GM12878 (cell line): ENCODE results near the gene LHFPL2. TPM values are rescaled to one million over a fixed set of nuclear protein-coding genes. Genes with fewer than 3 reads are reported as not detected.
A peak's percentile ranks its signal among the peaks of the same experiment; 100 is the strongest.

Experiments used
- DPF2 ChIP-seq: fragments of 450-650 bp; IDR thresholded peaks from 2 replicates; pipeline ENCODE4 v1.6.1; 2017; ENCODE audit warnings: mild to moderate bottlenecking
- EP300 ChIP-seq, 2 experiments: fragments of 150-350 bp in 1 of 2; IDR thresholded peaks; 2 replicates each; pipeline ENCODE4 v1.6.1; 2011 to 2012; ENCODE audit warnings: low read depth in 2 of 2, low read length in 2 of 2, borderline replicate concordance in 1 of 2, improper control_type of control experiment in 1 of 2, inconsistent platforms in 1 of 2; ENCODE audit not compliant: control insufficient read depth in 1 of 2
- ETV6 ChIP-seq, 2 experiments: fragments of 450-650 bp in 1 of 2; IDR thresholded peaks in 1 of 2; conservative IDR thresholded peaks in 1 of 2; 2 replicates each; pipeline ENCODE4 v1.6.1; 2014; ENCODE audit warnings: antibody characterized with exemption in 1 of 2, borderline replicate concordance in 1 of 2, low read depth in 1 of 2, mild to moderate bottlenecking in 1 of 2, moderate library complexity in 1 of 2
- FOXM1 ChIP-seq: IDR thresholded peaks from 2 replicates; pipeline ENCODE4 v1.6.1; 2012; ENCODE audit warnings: low read depth, mild to moderate bottlenecking, inconsistent platforms, low read length, moderate library complexity
- MEF2A ChIP-seq: IDR thresholded peaks from 2 replicates; pipeline ENCODE4 v1.6.1; 2011; ENCODE audit warnings: low read depth, mild to moderate bottlenecking, low read length, moderate library complexity; ENCODE audit not compliant: insufficient read depth
- MYB ChIP-seq: fragments of 150-350 bp; IDR thresholded peaks from 2 replicates; pipeline ENCODE4 v1.6.1; 2014; ENCODE audit warnings: mild to moderate bottlenecking, low read depth, low read length, borderline replicate concordance
- NFIC ChIP-seq: IDR thresholded peaks from 2 replicates; pipeline ENCODE4 v1.6.1; 2012; ENCODE audit warnings: low read depth, mild to moderate bottlenecking, inconsistent platforms, low read length, moderate library complexity
- PAX5 ChIP-seq: IDR thresholded peaks from 2 replicates; pipeline ENCODE4 v1.6.1; 2011; ENCODE audit warnings: low read depth, low read length, borderline replicate concordance
- RCOR1 ChIP-seq: conservative IDR thresholded peaks from 2 replicates; pipeline ENCODE4 v1.6.1; 2012; ENCODE audit warnings: low read depth, low read length, improper control_type of control experiment
- RUNX3 ChIP-seq: IDR thresholded peaks from 2 replicates; pipeline ENCODE4 v1.6.1; 2012; ENCODE audit warnings: low read length, inconsistent platforms
- SIN3A ChIP-seq: IDR thresholded peaks from 2 replicates; pipeline ENCODE4 v1.6.1; 2012; ENCODE audit warnings: low read depth, low read length, improper control_type of control experiment
- SMC3 ChIP-seq: IDR thresholded peaks from 2 replicates; pipeline ENCODE4 v1.6.1; 2011; ENCODE audit warnings: low read length, improper control_type of control experiment, borderline replicate concordance
- STAT3 ChIP-seq: IDR thresholded peaks from 2 replicates; pipeline ENCODE4 v1.6.1; 2011; ENCODE audit warnings: low read depth, low read length, improper control_type of control experiment
- TBL1XR1 ChIP-seq: IDR thresholded peaks from 2 replicates; pipeline ENCODE4 v1.6.1; 2012; ENCODE audit warnings: low read depth, low read length, improper control_type of control experiment
- WRNIP1 ChIP-seq: IDR thresholded peaks from 2 replicates; pipeline ENCODE4 v1.6.1; 2011; ENCODE audit warnings: low read depth, low read length, improper control_type of control experiment, borderline replicate concordance
- polyA plus RNA-seq, 11 experiments: library from polyadenylated mRNA; depleted of rRNA in 4 of 11; unstranded in 6 of 11; stranded (reverse) in 5 of 11; fragments of >200 nt; fragmentation: Nextera tagmentation in 4 of 11; fragmentation: Illumina TruSeq in 1 of 11; extraction: Ambion mirVana in 4 of 11; extraction: Trizol in 1 of 11; gene quantifications; 1 replicate in 1 of 11; 2 replicates in 10 of 11; pipeline versions ENCODE4 v1.2.1 to v1.2.3, GENCODE V29; 2011 to 2016; ENCODE audit warnings: inconsistent platforms in 2 of 11, missing spikeins in 2 of 11, low read depth in 1 of 11
- total RNA-seq, 4 experiments: library from RNA; depleted of rRNA in 3 of 4; stranded (reverse); fragments of >200 nt in 3 of 4; fragmentation: Illumina TruSeq in 1 of 4; extraction: Trizol in 1 of 4; gene quantifications; 2 replicates each; pipeline versions ENCODE4 v1.2.1 to v1.2.3, GENCODE V29; 2013 to 2021
- TF ChIP-seq, protein P1 (sequence below): fragments of 450-650 bp; IDR thresholded peaks from 2 replicates; pipeline ENCODE4 v1.6.1; 2017; ENCODE audit warnings: low read depth, mild to moderate bottlenecking, moderate library complexity
- TF ChIP-seq, protein P2 (sequence below): fragments of 450-650 bp; IDR thresholded peaks from 2 replicates; pipeline ENCODE4 v1.6.1; 2016; ENCODE audit warnings: mild to moderate bottlenecking
- TF ChIP-seq, protein P3 (sequence below): IDR thresholded peaks from 2 replicates; pipeline ENCODE4 v1.6.1; 2012; ENCODE audit warnings: improper control_type of control experiment, low read depth, low read length; ENCODE audit not compliant: insufficient replicate concordance
- TF ChIP-seq, protein P4 (sequence below): fragments of 450-650 bp; IDR thresholded peaks from 2 replicates; pipeline ENCODE4 v1.6.1; 2016; ENCODE audit warnings: mild to moderate bottlenecking

Gene LHFPL2
- total and polyA plus RNA-seq, 10 of the 15 experiments (the other 5 are each of a cell fraction or from before 2014, with no cell fraction given): 4.1 to 21.8 (median 12.5) TPM

DNA sequence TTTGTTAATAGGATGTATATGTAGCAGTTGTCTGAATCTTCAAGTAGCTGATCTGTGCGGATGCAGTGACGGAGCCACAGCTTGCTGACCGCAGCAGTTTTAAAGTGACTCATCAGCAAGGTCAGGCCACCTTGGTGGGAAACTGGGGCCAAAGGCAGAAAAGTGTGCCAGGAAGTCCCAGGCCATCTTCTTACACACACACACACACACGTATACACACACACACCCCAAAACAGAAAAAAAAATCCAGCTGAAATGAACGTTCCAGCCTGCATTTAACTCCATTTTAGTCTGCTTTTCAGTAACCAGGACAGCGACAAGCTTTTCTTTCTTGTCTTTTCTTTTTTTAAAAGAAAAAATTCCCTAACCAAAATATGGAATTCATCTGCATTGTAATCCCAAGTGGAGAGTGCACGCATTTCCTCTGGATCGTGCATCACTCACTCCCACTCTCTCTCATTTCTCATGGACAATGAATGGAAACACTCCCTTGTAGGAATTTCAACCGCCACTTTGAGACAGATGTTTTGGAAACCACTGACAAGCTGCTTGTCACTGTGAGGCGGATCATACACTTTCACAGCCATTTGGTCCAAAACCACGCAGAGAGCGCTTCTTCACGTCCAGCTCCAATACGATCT is 103.9 kb downstream of the LHFPL2 start (continued):
- TF ChIP-seq WRNIP1 (0 out of 2 replicates have a peak, but pooled peaks have one; percentile 58), DPF2 (peak; percentile 94), TBL1XR1 (peak; percentile 74; the same call in 1 of the 2 replicates), SMC3 (peak; percentile 24; the same call in 1 of the 2 replicates), SIN3A (no peak), RUNX3 (peak; percentile 99), MYB (no peak), STAT3 (0 out of 2 replicates have a peak, but pooled peaks have one; percentile 43), NFIC (peak; percentile 86), RCOR1 (0 out of 2 replicates have a peak, but pooled peaks have one; percentile 62), MEF2A (0 out of 2 replicates have a peak, but pooled peaks have one; percentile 35), PAX5 (peak; percentile 70), FOXM1 (peak; percentile 72), ETV6 (conservative IDR thresholded peaks at IDR 0.05 in 1 of 2, IDR thresholded peaks at IDR 0.05 in 1 of 2; ENCODE audit: borderline replicate concordance in 1 of 2, low read depth in 1 of 2) (peak in 1 of 2 experiments; percentile 73; a peak in 2 of 4 replicates), EP300 (IDR thresholded peaks at IDR 0.05; ENCODE audit: borderline replicate concordance in 1 of 2, control insufficient read depth in 1 of 2, low read depth in 2 of 2, low read length in 2 of 2) (peak; percentile 83 to 91)
- TF ChIP-seq, protein P1, sequence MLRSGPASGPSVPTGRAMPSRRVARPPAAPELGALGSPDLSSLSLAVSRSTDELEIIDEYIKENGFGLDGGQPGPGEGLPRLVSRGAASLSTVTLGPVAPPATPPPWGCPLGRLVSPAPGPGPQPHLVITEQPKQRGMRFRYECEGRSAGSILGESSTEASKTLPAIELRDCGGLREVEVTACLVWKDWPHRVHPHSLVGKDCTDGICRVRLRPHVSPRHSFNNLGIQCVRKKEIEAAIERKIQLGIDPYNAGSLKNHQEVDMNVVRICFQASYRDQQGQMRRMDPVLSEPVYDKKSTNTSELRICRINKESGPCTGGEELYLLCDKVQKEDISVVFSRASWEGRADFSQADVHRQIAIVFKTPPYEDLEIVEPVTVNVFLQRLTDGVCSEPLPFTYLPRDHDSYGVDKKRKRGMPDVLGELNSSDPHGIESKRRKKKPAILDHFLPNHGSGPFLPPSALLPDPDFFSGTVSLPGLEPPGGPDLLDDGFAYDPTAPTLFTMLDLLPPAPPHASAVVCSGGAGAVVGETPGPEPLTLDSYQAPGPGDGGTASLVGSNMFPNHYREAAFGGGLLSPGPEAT: peak; percentile 87
- TF ChIP-seq, protein P2, sequence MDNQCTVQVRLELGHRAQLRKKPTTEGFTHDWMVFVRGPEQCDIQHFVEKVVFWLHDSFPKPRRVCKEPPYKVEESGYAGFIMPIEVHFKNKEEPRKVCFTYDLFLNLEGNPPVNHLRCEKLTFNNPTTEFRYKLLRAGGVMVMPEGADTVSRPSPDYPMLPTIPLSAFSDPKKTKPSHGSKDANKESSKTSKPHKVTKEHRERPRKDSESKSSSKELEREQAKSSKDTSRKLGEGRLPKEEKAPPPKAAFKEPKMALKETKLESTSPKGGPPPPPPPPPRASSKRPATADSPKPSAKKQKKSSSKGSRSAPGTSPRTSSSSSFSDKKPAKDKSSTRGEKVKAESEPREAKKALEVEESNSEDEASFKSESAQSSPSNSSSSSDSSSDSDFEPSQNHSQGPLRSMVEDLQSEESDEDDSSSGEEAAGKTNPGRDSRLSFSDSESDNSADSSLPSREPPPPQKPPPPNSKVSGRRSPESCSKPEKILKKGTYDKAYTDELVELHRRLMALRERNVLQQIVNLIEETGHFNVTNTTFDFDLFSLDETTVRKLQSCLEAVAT: peak; percentile 87
- TF ChIP-seq, protein P3, sequence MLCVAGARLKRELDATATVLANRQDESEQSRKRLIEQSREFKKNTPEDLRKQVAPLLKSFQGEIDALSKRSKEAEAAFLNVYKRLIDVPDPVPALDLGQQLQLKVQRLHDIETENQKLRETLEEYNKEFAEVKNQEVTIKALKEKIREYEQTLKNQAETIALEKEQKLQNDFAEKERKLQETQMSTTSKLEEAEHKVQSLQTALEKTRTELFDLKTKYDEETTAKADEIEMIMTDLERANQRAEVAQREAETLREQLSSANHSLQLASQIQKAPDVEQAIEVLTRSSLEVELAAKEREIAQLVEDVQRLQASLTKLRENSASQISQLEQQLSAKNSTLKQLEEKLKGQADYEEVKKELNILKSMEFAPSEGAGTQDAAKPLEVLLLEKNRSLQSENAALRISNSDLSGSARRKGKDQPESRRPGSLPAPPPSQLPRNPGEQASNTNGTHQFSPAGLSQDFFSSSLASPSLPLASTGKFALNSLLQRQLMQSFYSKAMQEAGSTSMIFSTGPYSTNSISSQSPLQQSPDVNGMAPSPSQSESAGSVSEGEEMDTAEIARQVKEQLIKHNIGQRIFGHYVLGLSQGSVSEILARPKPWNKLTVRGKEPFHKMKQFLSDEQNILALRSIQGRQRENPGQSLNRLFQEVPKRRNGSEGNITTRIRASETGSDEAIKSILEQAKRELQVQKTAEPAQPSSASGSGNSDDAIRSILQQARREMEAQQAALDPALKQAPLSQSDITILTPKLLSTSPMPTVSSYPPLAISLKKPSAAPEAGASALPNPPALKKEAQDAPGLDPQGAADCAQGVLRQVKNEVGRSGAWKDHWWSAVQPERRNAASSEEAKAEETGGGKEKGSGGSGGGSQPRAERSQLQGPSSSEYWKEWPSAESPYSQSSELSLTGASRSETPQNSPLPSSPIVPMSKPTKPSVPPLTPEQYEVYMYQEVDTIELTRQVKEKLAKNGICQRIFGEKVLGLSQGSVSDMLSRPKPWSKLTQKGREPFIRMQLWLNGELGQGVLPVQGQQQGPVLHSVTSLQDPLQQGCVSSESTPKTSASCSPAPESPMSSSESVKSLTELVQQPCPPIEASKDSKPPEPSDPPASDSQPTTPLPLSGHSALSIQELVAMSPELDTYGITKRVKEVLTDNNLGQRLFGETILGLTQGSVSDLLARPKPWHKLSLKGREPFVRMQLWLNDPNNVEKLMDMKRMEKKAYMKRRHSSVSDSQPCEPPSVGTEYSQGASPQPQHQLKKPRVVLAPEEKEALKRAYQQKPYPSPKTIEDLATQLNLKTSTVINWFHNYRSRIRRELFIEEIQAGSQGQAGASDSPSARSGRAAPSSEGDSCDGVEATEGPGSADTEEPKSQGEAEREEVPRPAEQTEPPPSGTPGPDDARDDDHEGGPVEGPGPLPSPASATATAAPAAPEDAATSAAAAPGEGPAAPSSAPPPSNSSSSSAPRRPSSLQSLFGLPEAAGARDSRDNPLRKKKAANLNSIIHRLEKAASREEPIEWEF: peak; percentile 46
- TF ChIP-seq, protein P4, sequence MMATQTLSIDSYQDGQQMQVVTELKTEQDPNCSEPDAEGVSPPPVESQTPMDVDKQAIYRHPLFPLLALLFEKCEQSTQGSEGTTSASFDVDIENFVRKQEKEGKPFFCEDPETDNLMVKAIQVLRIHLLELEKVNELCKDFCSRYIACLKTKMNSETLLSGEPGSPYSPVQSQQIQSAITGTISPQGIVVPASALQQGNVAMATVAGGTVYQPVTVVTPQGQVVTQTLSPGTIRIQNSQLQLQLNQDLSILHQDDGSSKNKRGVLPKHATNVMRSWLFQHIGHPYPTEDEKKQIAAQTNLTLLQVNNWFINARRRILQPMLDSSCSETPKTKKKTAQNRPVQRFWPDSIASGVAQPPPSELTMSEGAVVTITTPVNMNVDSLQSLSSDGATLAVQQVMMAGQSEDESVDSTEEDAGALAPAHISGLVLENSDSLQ: peak; percentile 17
